ENCODE results near the gene SERINC5. TPM values are rescaled to one million over a fixed set of nuclear protein-coding genes. Genes with fewer than 3 reads are reported as not detected.

Gene SERINC5
- total RNA-seq, 1 donor from 2014 or later, result 57.3 TPM

- Histone ChIP-seq H3K27ac (ENCODE audit: low read depth, low read length) (no peak overlapping the region), H3K4me2 (ENCODE audit: low read length) (no peak overlapping the region), H3K9ac (ENCODE audit: low read length) (no peak overlapping the region), H3K9me3 (ENCODE audit: insufficient read depth, low read depth, low read length) (no peaks in the 10 kb centered on the region), H2AFZ (ENCODE audit: low read depth, low read length) (no peak overlapping the region), H3K36me3 (ENCODE audit: insufficient read depth, low read length) (no peaks in the 10 kb centered on the region), H3K4me1 (ENCODE audit: insufficient read depth, low read length) (peaks cover 20% of the 10 kb centered on the region), H3K4me3 (ENCODE audit: insufficient read depth, low read depth, low read length) (no peak overlapping the region), H3K79me2 (ENCODE audit: insufficient read depth, low read length) (peaks cover 55% of the 10 kb centered on the region), H3K27me3 (ENCODE audit: insufficient read depth, low read length) (no peaks in the 10 kb centered on the region), H4K20me1 (ENCODE audit: insufficient read depth, low read length) (peaks cover 12% of the 10 kb centered on the region)
- Mint-ChIP-seq H3K27ac (ENCODE audit: unreplicated experiment) (no peak overlapping the region), H3K9me3 (ENCODE audit: unreplicated experiment) (no peaks in the 10 kb centered on the region), H3K4me3 (ENCODE audit: unreplicated experiment) (no peak overlapping the region), H3K36me3 (ENCODE audit: low read depth, unreplicated experiment) (peaks cover 5% of the 10 kb centered on the region), H3K4me1 (ENCODE audit: low read depth, unreplicated experiment) (peaks cover 37% of the 10 kb centered on the region), H3K27me3 (ENCODE audit: low read depth, unreplicated experiment) (no peaks in the 10 kb centered on the region)
- no peak for DNase-seq (ENCODE audit: low read depth)
- no peak for FAIRE-seq
- TF ChIP-seq EZH2 (IDR thresholded peaks at IDR 0.05; ENCODE audit: insufficient read depth, low read length) (no peak), CTCF (IDR thresholded peaks at IDR 0.05; ENCODE audit: insufficient read depth, low read depth, low read length) (no peak)
Observed at GRCh38 chr5:80207832-80208231, 48.0 kb downstream of the SERINC5 start.

- peak; percentile 88 for DNase-seq (ENCODE audit: low read depth)
- no peaks in the 10 kb centered on the region for H3K27me3 Mint-ChIP-seq (ENCODE audit: low read depth, unreplicated experiment)
- H3K36me3 Mint-ChIP-seq (ENCODE audit: low read depth, unreplicated experiment), result peaks cover 14% of the 10 kb centered on the region
- H3K9ac ChIP-seq (ENCODE audit: low read length), result peak overlapping the region; percentile 62
- no peak overlapping the region for H3K4me3 ChIP-seq (ENCODE audit: insufficient read depth, low read depth, low read length)
- H3K4me1 ChIP-seq (ENCODE audit: insufficient read depth, low read length), result peaks cover 20% of the 10 kb centered on the region
- no peak overlapping the region for H3K4me3 Mint-ChIP-seq (ENCODE audit: unreplicated experiment)
- no peaks in the 10 kb centered on the region for H3K36me3 ChIP-seq (ENCODE audit: insufficient read depth, low read length)
- H3K27ac Mint-ChIP-seq (ENCODE audit: unreplicated experiment), result peak overlapping the region; percentile 86
- H3K9me3 ChIP-seq (ENCODE audit: insufficient read depth, low read depth, low read length), result no peaks in the 10 kb centered on the region
- TF ChIP-seq EZH2 (IDR thresholded peaks at IDR 0.05; ENCODE audit: insufficient read depth, low read length) (no peak), CTCF (IDR thresholded peaks at IDR 0.05; ENCODE audit: insufficient read depth, low read depth, low read length) (no peak)
- H3K9me3 Mint-ChIP-seq (ENCODE audit: unreplicated experiment), result no peaks in the 10 kb centered on the region
- peak overlapping the region; percentile 58 for H3K4me2 ChIP-seq (ENCODE audit: low read length)
- no peak overlapping the region for H2AFZ ChIP-seq (ENCODE audit: low read depth, low read length)
- peaks cover 12% of the 10 kb centered on the region for H4K20me1 ChIP-seq (ENCODE audit: insufficient read depth, low read length)
- no peaks in the 10 kb centered on the region for H3K27me3 ChIP-seq (ENCODE audit: insufficient read depth, low read length)
- peak; percentile 63 for FAIRE-seq
- peak overlapping the region; percentile 70 for H3K27ac ChIP-seq (ENCODE audit: low read depth, low read length)
- H3K4me1 Mint-ChIP-seq (ENCODE audit: low read depth, unreplicated experiment), result peaks cover 39% of the 10 kb centered on the region
- peaks cover 45% of the 10 kb centered on the region for H3K79me2 ChIP-seq (ENCODE audit: insufficient read depth, low read length)
Observed at GRCh38 chr5:80206282-80206681, 49.6 kb downstream of the SERINC5 start.

GRCh38 chr5:80205846-80206245 lies 50.0 kb downstream of the SERINC5 start:
- H3K27me3 Mint-ChIP-seq (ENCODE audit: low read depth, unreplicated experiment), result no peaks in the 10 kb centered on the region
- Histone ChIP-seq H4K20me1 (ENCODE audit: insufficient read depth, low read length) (peaks cover 10% of the 10 kb centered on the region), H3K4me2 (ENCODE audit: low read length) (peak overlapping the region; percentile 58), H3K4me3 (ENCODE audit: insufficient read depth, low read depth, low read length) (no peak overlapping the region), H3K9ac (ENCODE audit: low read length) (peak overlapping the region; percentile 62), H3K79me2 (ENCODE audit: insufficient read depth, low read length) (peaks cover 41% of the 10 kb centered on the region), H3K9me3 (ENCODE audit: insufficient read depth, low read depth, low read length) (no peaks in the 10 kb centered on the region), H3K27ac (ENCODE audit: low read depth, low read length) (peak overlapping the region; percentile 75), H3K36me3 (ENCODE audit: insufficient read depth, low read length) (no peaks in the 10 kb centered on the region), H3K4me1 (ENCODE audit: insufficient read depth, low read length) (peaks cover 20% of the 10 kb centered on the region), H2AFZ (ENCODE audit: low read depth, low read length) (no peak overlapping the region), H3K27me3 (ENCODE audit: insufficient read depth, low read length) (no peaks in the 10 kb centered on the region)
- no peak overlapping the region for H3K4me3 Mint-ChIP-seq (ENCODE audit: unreplicated experiment)
- no peaks in the 10 kb centered on the region for H3K9me3 Mint-ChIP-seq (ENCODE audit: unreplicated experiment)
- no peak for DNase-seq (ENCODE audit: low read depth)
- no peak for FAIRE-seq
- H3K4me1 Mint-ChIP-seq (ENCODE audit: low read depth, unreplicated experiment), result peaks cover 39% of the 10 kb centered on the region
- peak overlapping the region; percentile 86 for H3K27ac Mint-ChIP-seq (ENCODE audit: unreplicated experiment)
- H3K36me3 Mint-ChIP-seq (ENCODE audit: low read depth, unreplicated experiment), result peaks cover 15% of the 10 kb centered on the region
- TF ChIP-seq EZH2 (IDR thresholded peaks at IDR 0.05; ENCODE audit: insufficient read depth, low read length) (no peak), CTCF (IDR thresholded peaks at IDR 0.05; ENCODE audit: insufficient read depth, low read depth, low read length) (no peak)

Data from astrocyte (in vitro differentiated cells and primary cell).